Testis (tissue), 3 donors: ENCODE data around the gene MAP3K19. TPM values are rescaled to one million over a fixed set of nuclear protein-coding genes. Genes with fewer than 3 reads are reported as not detected.

Experiments
- DNase-seq: peaks from one replicate; pipeline ENCODE4 v3.0.0-alpha.2; 2019
- H3K27ac ChIP-seq, 2 donors: fragments of 200-600 bp; sonication (generic); one replicate each; pipeline ENCODE4 v1.5.1; 2019
- H3K27me3 ChIP-seq: fragments of 200-600 bp; sonication (generic); one replicate; pipeline ENCODE4 v1.5.1; 2019
- H3K36me3 ChIP-seq: fragments of 200-600 bp; sonication (generic); one replicate; pipeline ENCODE4 v1.5.1; 2017; ENCODE audit warnings: low read depth; ENCODE audit errors: missing control alignments
- H3K4me1 ChIP-seq: fragments of 200-600 bp; sonication (generic); one replicate; pipeline ENCODE4 v1.5.1; 2019
- H3K4me3 ChIP-seq, 2 donors: fragments of 200-600 bp; sonication (generic); one replicate each; pipeline ENCODE4 v1.5.1; 2017 to 2019
- H3K9me3 ChIP-seq: fragments of 200-600 bp; sonication (generic); one replicate; pipeline ENCODE4 v1.5.1; 2017
- CTCF ChIP-seq, 3 experiments: fragments of 450-650 bp in 2 of 3; fragments of 200-600 bp in 1 of 3; sonication (generic) in 1 of 3; IDR thresholded peaks; one replicate each; pipeline ENCODE4 v1.5.1; 2016 to 2019; ENCODE audit warnings: antibody characterized with exemption in 3 of 3, mild to moderate bottlenecking in 2 of 3, moderate library complexity in 1 of 3
- POLR2A ChIP-seq: fragments of 450-650 bp; IDR thresholded peaks from one replicate; pipeline ENCODE4 v1.6.1; 2017; ENCODE audit warnings: antibody characterized with exemption, mild to moderate bottlenecking, moderate library complexity
- WGBS, 2 donors: methylation state at CpG; one replicate each; pipeline ENCODE4 v1.1.5; 2018; 5-methylcytosine and 5-hydroxymethylcytosine counted together
- intact Hi-C: fragments of 100-400 bp; cut with DNase I; formaldehyde crosslinking; loops from one replicate; pipeline ENCODE4 v1.15.1; 2023; ENCODE audit warnings: low total_unique reads
- polyA plus RNA-seq: library from polyadenylated mRNA; stranded (reverse); fragments of 350-450 nt; fragmentation: Illumina TruSeq; extraction: RNeasy Lipid Tissue Mini Kit (QIAGEN cat#74804); gene quantifications from one replicate; pipeline ENCODE4 v1.2.3, GENCODE V29; 2014; ENCODE audit warnings: low read depth, low replicate concordance; ENCODE audit not compliant: insufficient read depth
- total RNA-seq, 2 donors: library from RNA; depleted of rRNA; stranded (reverse); fragments of >200 nt; gene quantifications; one replicate each; pipeline ENCODE4 v1.2.3, GENCODE V29; 2016

MAP3K19 gene
- total and polyA plus RNA-seq, 3 donors from 2014 or later, result 6.8 to 15.1 (median 9.8) TPM

- no peak overlapping the region for H3K4me3 ChIP-seq
- DNase-seq, result no peak
- no peak overlapping the region for H3K27ac ChIP-seq
- H3K4me1 ChIP-seq, result no peaks in the 10 kb centered on the region
- H3K27me3 ChIP-seq, result no peaks in the 10 kb centered on the region
- no peak for TF ChIP-seq CTCF (IDR thresholded peaks at IDR 0.05)
- no peak for TF ChIP-seq POLR2A
- intact Hi-C loops, result loop anchor here (10.0 kb wide), 1 partner anchor 703 kb away; no protein-coding TSS in a partner anchor
- H3K36me3 ChIP-seq, result no peaks in the 10 kb centered on the region
- no peaks in the 10 kb centered on the region for H3K9me3 ChIP-seq
Measured at GRCh38 chr2:135011633-135012032, 35.6 kb downstream of the MAP3K19 start.

GRCh38 chr2:135010200-135010942, 36.9 kb downstream of the MAP3K19 start:
- H3K27ac ChIP-seq, result no peak overlapping the region
- no peak overlapping the region for H3K4me3 ChIP-seq
- intact Hi-C loops, result loop anchor here (10.0 kb wide), 1 partner anchor 704 kb away; no protein-coding TSS in a partner anchor
- H3K36me3 ChIP-seq, result no peaks in the 10 kb centered on the region
- TF ChIP-seq CTCF (IDR thresholded peaks at IDR 0.05) (no peak), POLR2A (no peak)
- H3K4me1 ChIP-seq, result no peaks in the 10 kb centered on the region
- no peaks in the 10 kb centered on the region for H3K27me3 ChIP-seq
- no peak for DNase-seq
- H3K9me3 ChIP-seq, result no peaks in the 10 kb centered on the region
- WGBS, 2 donors, result 61 to 77% methylated on average over 10 of the region's 10 CpGs

GRCh38 chr2:135009339-135009738, 37.9 kb downstream of the MAP3K19 start:
- WGBS, 2 donors, result 84 to 90% methylated on average over 1 of the region's 1 CpG
- Histone ChIP-seq H3K4me1 (no peaks in the 10 kb centered on the region), H3K27me3 (no peaks in the 10 kb centered on the region), H3K36me3 (no peaks in the 10 kb centered on the region), H3K4me3 (no peak overlapping the region), H3K9me3 (no peaks in the 10 kb centered on the region), H3K27ac (no peak overlapping the region)
- intact Hi-C loops, result no loop called here
- DNase-seq, result no peak
- TF ChIP-seq POLR2A (no peak), CTCF (IDR thresholded peaks at IDR 0.05) (no peak)

- H3K4me3 ChIP-seq, result no peak overlapping the region
- intact Hi-C loops, result no loop called here
- H3K27ac ChIP-seq, result no peak overlapping the region
- TF ChIP-seq POLR2A, result no peak
- TF ChIP-seq CTCF (IDR thresholded peaks at IDR 0.05), result no peak
- no peak for DNase-seq
- no peaks in the 10 kb centered on the region for H3K9me3 ChIP-seq
- no peaks in the 10 kb centered on the region for H3K4me1 ChIP-seq
- WGBS, 2 donors, result 59 to 65% methylated on average over 3 of the region's 3 CpGs
- H3K36me3 ChIP-seq, result no peaks in the 10 kb centered on the region
- no peaks in the 10 kb centered on the region for H3K27me3 ChIP-seq
Measured at GRCh38 chr2:135005753-135006152, 41.5 kb downstream of the MAP3K19 start.
